Sigmoid colon (tissue), 3 donors: ENCODE results near the gene SALL1.

Experiments
- CTCF ChIP-seq, 4 experiments: fragments of 450-650 bp in 3 of 4; fragments of 200-600 bp in 1 of 4; IDR thresholded peaks; one replicate each; pipeline ENCODE4 v1.5.1; 2016 to 2019; ENCODE audit warnings: antibody characterized with exemption in 4 of 4, mild to moderate bottlenecking in 3 of 4, moderate library complexity in 2 of 4
- POLR2A ChIP-seq, 2 donors: fragments of 450-650 bp; IDR thresholded peaks; one replicate each; pipeline ENCODE4 v1.6.1; 2016; ENCODE audit warnings: antibody characterized with exemption in 2 of 2, mild to moderate bottlenecking in 2 of 2, moderate library complexity in 2 of 2

GRCh38 chr16:51197953-51198748, 47.1 kb upstream of the SALL1 start:
- TF ChIP-seq CTCF (IDR thresholded peaks at IDR 0.05) (no peak), POLR2A (IDR thresholded peaks at IDR 0.05) (no peak)
